ENCODE data around the gene CCDC177. TPM values are rescaled to one million over a fixed set of nuclear protein-coding genes. Genes with fewer than 3 reads are reported as not detected.

CCDC177 gene
- total and polyA plus RNA-seq, 2 donors (not counting 1 experiment from before 2014, with no cell fraction given): not detected

GRCh38 chr14:69522026-69522425 lies 52.6 kb downstream of the CCDC177 start:
- Histone ChIP-seq H3K36me3 (ENCODE audit: control insufficient read depth, insufficient read depth, low read length) (no peaks in the 10 kb centered on the region), H3K4me3 (replicated peaks in 1 of 4; ENCODE audit: control extremely low read depth in 1 of 4, insufficient read depth in 1 of 4, low read depth in 3 of 4, low read length in 4 of 4) (no peak overlapping the region), H4K20me1 (ENCODE audit: control insufficient read depth, extremely low read depth, insufficient read depth, low read length) (no peaks in the 10 kb centered on the region), H3K27me3 (ENCODE audit: control insufficient read depth, insufficient read depth, low read length) (peaks cover 20% of the 10 kb centered on the region), H3K4me2 (ENCODE audit: extremely low read depth, insufficient read depth, low read length) (no peak overlapping the region), H3K9me3 (ENCODE audit: control insufficient read depth, insufficient read depth, low read depth, low read length) (no peaks in the 10 kb centered on the region), H3K27ac (ENCODE audit: insufficient read depth, low read length) (no peak overlapping the region), H3K79me2 (ENCODE audit: control insufficient read depth, insufficient read depth, low read length) (no peaks in the 10 kb centered on the region), H2AFZ (ENCODE audit: low read length) (no peak overlapping the region), H3K9ac (ENCODE audit: insufficient read depth, low read length) (no peak overlapping the region), H3K4me1 (ENCODE audit: control insufficient read depth, extremely low read depth, insufficient read depth, low read length) (no peaks in the 10 kb centered on the region)
- no peak for DNase-seq (ENCODE audit: low read depth in 2 of 2)
- TF ChIP-seq EZH2 (IDR thresholded peaks at IDR 0.05; ENCODE audit: low read length, missing control alignments) (no peak), CTCF (conservative IDR thresholded peaks at IDR 0.05 in 1 of 2, IDR thresholded peaks at IDR 0.05 in 1 of 2; ENCODE audit: low read depth in 1 of 2, low read length in 2 of 2) (no peak)

Other genes starting within 250 kb of the CCDC177 start
- gene ERH, start 176.6 kb downstream of the CCDC177 start, total RNA-seq: 168 and 190 TPM in 2 replicates
- 182 and 264 TPM in 2 replicates for gene ERH, start 176.6 kb downstream of the CCDC177 start, polyA plus RNA-seq
- gene SLC39A9, start 176.2 kb downstream of the CCDC177 start, total RNA-seq: 81.9 and 84.0 TPM in 2 replicates
- 79.2 and 104 TPM in 2 replicates for gene SLC39A9, start 176.2 kb downstream of the CCDC177 start, polyA plus RNA-seq
- under 0.01 TPM in 2 replicates for gene PLEKHD1, start 90.1 kb downstream of the CCDC177 start, total RNA-seq
- 0.01 TPM in 1 of 2 replicates, not detected in the other for gene PLEKHD1, start 90.1 kb downstream of the CCDC177 start, polyA plus RNA-seq
- gene SUSD6, start 36.7 kb upstream of the CCDC177 start, total RNA-seq: 5.6 and 9.1 TPM in 2 replicates
- gene SUSD6, start 36.7 kb upstream of the CCDC177 start, polyA plus RNA-seq: 9.2 and 11.4 TPM in 2 replicates
- 125 and 141 TPM in 2 replicates for gene SRSF5, start 192.3 kb upstream of the CCDC177 start, total RNA-seq
- gene SRSF5, start 192.3 kb upstream of the CCDC177 start, polyA plus RNA-seq: 283 and 299 TPM in 2 replicates
- gene SLC10A1, start 222.4 kb upstream of the CCDC177 start, total RNA-seq: not detected in 2 replicates
- gene SLC10A1, start 222.4 kb upstream of the CCDC177 start, polyA plus RNA-seq: not detected in 2 replicates

Measured in fibroblast of lung (primary cell).